GM19239 (cell line): ENCODE results near the gene RPL10.
A peak's percentile ranks its signal among the peaks of the same experiment; 100 is the strongest.
"Not testable (repeated sequence)": the region's sequence is repeated elsewhere in the genome, so short reads cannot be mapped to it uniquely, and the experiment has no call there.

Experiments
- DNase-seq: peaks from one replicate; pipeline ENCODE4 v3.0.0; 2011; ENCODE audit warnings: low spot score; ENCODE audit not compliant: insufficient read length
- FAIRE-seq: peaks from 2 replicates; lab custom pipeline; 2011; peaks lifted over from hg19 to GRCh38; lab: Jason Lieb, UNC

RPL10 gene

DNA sequence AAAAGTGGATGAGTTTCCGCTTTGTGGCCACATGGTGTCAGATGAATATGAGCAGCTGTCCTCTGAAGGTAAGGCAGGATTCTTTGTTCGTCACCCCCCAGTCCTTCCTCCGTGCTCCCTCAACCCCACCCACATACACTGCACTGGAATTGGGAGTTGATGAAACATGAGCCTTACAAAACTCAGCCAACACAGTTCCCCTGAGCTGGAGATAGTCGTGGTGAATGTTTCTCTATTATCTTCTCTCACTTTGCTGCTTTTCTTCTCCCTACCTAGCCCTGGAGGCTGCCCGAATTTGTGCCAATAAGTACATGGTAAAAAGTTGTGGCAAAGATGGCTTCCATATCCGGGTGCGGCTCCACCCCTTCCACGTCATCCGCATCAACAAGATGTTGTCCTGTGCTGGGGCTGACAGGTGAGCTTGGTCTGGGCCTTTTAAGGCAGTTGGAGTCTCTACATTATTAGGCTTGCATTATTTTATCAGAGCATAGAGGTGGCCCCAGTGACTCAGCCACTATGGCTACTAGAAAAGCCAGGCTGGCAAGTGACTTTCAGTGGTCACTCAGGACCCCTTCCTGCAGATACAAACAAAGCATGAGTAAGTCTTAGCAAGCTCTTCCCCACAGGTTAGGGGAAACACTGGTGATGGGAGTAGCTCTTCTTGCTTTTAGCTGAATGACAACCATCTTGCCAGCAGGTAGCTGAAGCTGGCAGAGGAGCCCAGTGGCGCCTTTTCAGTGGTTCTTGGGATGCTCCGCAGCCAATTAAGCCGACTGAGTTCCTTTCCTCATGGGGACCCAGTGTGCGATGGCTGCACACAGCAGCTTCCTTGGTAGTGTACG is 1.6 kb downstream of the RPL10 start:
- no peak for DNase-seq
- peak; percentile 47 for FAIRE-seq

DNA sequence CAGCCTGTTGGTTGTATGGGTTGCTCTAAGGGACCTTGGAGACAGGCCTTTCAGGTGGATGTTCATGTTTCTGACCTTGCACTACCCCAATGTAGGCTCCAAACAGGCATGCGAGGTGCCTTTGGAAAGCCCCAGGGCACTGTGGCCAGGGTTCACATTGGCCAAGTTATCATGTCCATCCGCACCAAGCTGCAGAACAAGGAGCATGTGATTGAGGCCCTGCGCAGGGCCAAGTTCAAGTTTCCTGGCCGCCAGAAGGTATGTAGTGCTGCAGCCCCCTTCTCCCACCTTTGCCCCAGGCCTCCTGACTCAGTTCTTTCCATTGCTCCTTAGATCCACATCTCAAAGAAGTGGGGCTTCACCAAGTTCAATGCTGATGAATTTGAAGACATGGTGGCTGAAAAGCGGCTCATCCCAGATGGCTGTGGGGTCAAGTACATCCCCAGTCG is 2.2 kb downstream of the RPL10 start:
- not testable (repeated sequence) for FAIRE-seq, DNase-seq

GRCh38 chrX:154401045-154401799 is 3.0 kb downstream of the RPL10 start:
- no peak for FAIRE-seq

DNA sequence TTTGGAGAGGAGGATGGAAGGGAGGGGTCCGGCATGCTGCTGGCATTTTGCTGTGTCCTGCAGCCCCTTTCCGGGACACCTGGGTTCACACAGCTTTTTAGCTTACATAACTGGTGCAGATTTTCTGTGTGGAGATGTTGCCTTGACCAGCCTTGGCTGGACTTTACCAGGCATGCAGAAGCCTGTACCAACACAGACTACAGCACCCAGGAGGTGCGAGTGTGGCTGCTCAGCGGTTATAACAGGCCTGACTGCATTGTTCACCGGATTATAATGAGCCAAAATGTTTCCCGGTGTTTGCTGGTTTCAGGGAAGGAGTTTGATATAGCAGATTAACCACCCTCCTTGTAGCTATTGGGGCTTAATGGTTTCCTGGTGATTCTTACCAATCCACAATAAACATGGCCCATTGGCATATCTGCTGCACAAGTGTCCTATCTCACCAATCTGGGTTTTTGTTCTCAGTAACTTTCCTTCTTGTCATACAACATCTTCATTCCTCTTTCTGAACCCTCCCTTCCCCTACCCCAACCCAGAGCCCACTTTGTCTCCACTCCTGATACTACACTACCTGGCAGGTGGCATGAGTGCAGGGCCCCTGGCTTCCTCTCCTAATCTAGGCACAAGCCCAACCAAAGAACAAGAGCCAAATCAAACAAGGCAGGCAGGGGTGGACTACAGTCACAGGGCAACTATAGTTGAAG is 3.9 kb downstream of the RPL10 start:
- DNase-seq (no peak), FAIRE-seq (no peak)

More at GRCh38 chrX:154401045-154401799, 3.0 kb downstream of the RPL10 start:
- DNase-seq, result no peak

DNA sequence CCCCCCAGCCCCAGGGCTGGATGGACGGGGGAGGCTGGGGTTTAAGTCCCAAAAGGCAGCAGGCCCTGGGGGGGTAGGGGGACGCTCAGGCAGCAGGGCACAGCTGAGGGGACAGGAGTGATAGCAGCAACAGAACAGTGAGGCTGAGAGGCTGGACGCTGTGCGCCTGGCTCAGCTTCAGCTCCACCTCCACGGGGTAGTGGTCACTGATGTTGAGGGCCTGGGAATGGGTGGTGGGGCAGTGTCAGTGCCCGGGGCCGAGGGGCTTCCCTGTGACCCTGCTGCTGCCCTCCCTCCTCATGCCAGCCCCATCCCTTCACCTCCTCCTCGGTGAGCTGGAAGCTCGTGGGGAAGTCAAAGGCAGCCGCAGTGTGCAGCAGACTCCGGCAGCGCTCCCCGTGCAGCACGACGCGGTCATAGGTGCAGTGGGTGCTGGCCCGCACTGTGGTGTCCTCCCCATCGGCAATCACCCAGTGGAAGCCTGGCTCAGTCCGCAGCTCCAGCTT is 4.5 kb downstream of the RPL10 start:
- DNase-seq (no peak), FAIRE-seq (no peak)

GRCh38 chrX:154403192-154403591 is 5.0 kb downstream of the RPL10 start:
- FAIRE-seq (no peak), DNase-seq (no peak)

GRCh38 chrX:154403858-154404257 is 5.7 kb downstream of the RPL10 start:
- FAIRE-seq (no peak), DNase-seq (no peak)

DNA sequence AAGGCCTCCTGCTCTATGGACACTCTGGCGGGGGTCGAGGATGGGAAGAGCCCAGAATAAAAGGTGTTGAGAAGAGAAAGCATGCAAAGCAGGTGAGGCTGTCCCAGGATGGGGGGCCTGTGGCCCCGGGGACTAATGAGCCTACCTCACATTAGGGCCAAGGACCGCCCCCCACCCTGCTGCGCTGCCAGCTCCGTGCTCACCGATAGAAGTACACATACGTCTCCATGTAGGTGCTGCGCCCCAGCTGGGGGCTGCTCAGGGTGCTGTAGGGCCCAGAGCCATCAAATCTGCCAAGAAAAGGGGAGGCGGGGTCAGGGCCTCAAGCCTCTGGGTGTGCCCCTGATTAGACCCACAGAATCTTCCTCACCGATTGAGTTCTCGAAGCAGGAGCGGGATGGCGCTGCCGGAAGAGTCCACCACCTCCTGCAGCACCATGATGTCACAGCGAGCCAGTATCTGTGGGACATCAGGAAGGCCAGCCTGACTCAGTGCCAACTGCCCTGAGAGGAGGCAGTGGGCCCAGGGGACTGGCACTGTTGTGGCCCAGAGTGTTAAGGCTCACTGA is 6.5 kb downstream of the RPL10 start:
- FAIRE-seq (no peak), DNase-seq (no peak)

GRCh38 chrX:154408659-154409221 is 10.6 kb downstream of the RPL10 start:
- FAIRE-seq, result no peak
- no peak for DNase-seq

- DNase-seq (no peak), FAIRE-seq (peak; percentile 91)
Observed at GRCh38 chrX:154409222-154409871, 11.2 kb downstream of the RPL10 start, which contains the start of gene DNASE1L1. Gene DNASE1L1 (minus strand): TSS chrX:154409254. CDS start chrX:154405568, 3,686 bp downstream.

DNA sequence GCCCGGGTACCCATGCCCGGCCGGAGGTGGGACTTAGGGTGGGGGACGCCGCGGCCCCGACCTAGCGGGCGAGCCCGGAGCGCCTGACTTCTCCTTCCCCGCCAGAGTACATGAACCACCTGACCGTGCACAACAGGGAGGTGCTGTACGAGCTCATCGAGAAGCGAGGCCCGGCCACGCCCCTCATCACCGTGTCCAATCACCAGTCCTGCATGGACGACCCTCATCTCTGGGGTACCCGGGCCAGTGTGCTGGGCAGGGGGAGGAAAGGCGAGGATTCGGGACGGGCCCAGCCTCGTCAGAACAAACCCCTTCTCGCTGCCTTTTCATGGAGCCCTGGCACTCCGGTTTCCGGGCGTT is 13.8 kb downstream of the RPL10 start:
- DNase-seq (peak; percentile 46), FAIRE-seq (no peak)

GRCh38 chrX:154412468-154412867 is 14.3 kb downstream of the RPL10 start:
- FAIRE-seq, result peak; percentile 98
- DNase-seq, result no peak

GRCh38 chrX:154413142-154413541 is 15.0 kb downstream of the RPL10 start:
- DNase-seq (no peak), FAIRE-seq (no peak)

DNA sequence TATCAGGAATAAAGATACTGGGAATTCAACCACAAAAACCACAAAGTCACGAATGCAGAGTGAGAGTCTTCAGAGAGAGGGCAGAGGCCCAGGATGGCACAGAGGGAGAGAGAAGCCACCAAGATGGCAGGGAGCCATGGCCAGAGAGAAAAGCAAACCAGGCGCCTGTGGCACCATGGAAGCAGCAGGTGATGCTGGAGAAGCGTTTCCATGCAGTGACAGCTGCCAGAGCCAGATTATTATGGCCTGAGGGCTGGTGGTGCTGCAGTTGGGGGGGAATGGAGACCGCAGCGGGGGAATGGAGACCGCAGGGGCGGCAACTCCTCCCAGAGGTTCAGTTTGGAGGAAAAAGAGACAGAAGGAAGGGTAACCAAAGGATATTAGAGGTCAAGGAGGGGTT is 19.0 kb downstream of the RPL10 start:
- no peak for DNase-seq
- no peak for FAIRE-seq

DNA sequence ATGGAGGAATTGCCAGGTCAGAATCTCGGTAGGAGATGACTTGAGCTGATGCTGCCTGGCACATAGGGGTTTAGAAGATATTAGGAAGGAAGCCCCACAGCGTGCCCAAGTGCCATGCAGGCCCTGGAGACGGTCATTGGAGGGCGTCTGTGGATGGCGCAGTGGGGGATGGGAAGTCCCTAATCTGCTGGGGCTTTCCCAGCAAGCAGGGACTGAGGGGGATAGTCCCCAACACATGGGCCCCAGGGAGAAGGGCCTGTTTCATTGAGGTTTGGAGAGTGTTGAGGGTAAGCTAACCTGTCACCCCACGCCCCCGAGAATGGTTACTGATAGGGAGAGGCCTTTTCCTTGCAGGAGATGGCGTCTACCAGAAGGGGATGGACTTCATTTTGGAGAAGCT is 21.0 kb downstream of the RPL10 start:
- FAIRE-seq (no peak), DNase-seq (no peak)

- no peak for FAIRE-seq
Observed at GRCh38 chrX:154419688-154420401, 21.7 kb downstream of the RPL10 start.

GRCh38 chrX:154420402-154420756 is 22.2 kb downstream of the RPL10 start:
- FAIRE-seq, result no peak
- DNase-seq, result no peak

More at GRCh38 chrX:154419688-154420401, 21.7 kb downstream of the RPL10 start:
- DNase-seq, result no peak

- FAIRE-seq (no peak), DNase-seq (no peak)
Observed at GRCh38 chrX:154426916-154427770, 29.0 kb downstream of the RPL10 start.
